Midbrain (tissue), 1 donor: ENCODE results near the gene CHN1.

ENCODE experiments used
- DNase-seq: peaks from one replicate; lab custom pipeline; 2025; lab: John Stamatoyannopoulos, UW

The CHN1 gene

GRCh38 chr2:174787487-174788205 lies 217.5 kb downstream of the CHN1 start:
- DNase-seq: no peak

- no peak for DNase-seq
These were observed 219.0 kb downstream of the CHN1 start for GRCh38 chr2:174786066-174786725.

- DNase-seq: no peak
These were observed 219.7 kb downstream of the CHN1 start for GRCh38 chr2:174785481-174785880.

GRCh38 chr2:174784909-174785308 lies 220.3 kb downstream of the CHN1 start:
- DNase-seq: no peak

- no peak for DNase-seq
These were observed 220.9 kb downstream of the CHN1 start for GRCh38 chr2:174784316-174784715.

- no peak for DNase-seq
These were observed 223.2 kb downstream of the CHN1 start for GRCh38 chr2:174781996-174782395.

GRCh38 chr2:174781298-174781697 lies 223.9 kb downstream of the CHN1 start:
- no peak for DNase-seq

- no peak for DNase-seq
These were observed 224.3 kb downstream of the CHN1 start for GRCh38 chr2:174780856-174781255.

- no peak for DNase-seq
These were observed 224.9 kb downstream of the CHN1 start for GRCh38 chr2:174780191-174780840.

GRCh38 chr2:174779361-174779928 lies 225.7 kb downstream of the CHN1 start:
- no peak for DNase-seq

GRCh38 chr2:174778085-174778981 lies 226.8 kb downstream of the CHN1 start:
- DNase-seq: no peak

- DNase-seq: no peak
These were observed 227.7 kb downstream of the CHN1 start for GRCh38 chr2:174777347-174778084.

GRCh38 chr2:174776675-174777074 lies 228.5 kb downstream of the CHN1 start:
- DNase-seq: no peak

GRCh38 chr2:174776223-174776622 lies 229.0 kb downstream of the CHN1 start:
- no peak for DNase-seq

- DNase-seq: no peak
These were observed 229.6 kb downstream of the CHN1 start for GRCh38 chr2:174775571-174775980.

- DNase-seq: no peak
These were observed 230.3 kb downstream of the CHN1 start for GRCh38 chr2:174774886-174775285.

- no peak for DNase-seq
These were observed 232.0 kb downstream of the CHN1 start for GRCh38 chr2:174773215-174773614.

GRCh38 chr2:174772472-174772801 lies 232.7 kb downstream of the CHN1 start:
- DNase-seq: no peak

GRCh38 chr2:174771631-174772471 lies 233.3 kb downstream of the CHN1 start:
- DNase-seq: peak; percentile 81

- no peak for DNase-seq
These were observed 234.0 kb downstream of the CHN1 start for GRCh38 chr2:174771136-174771535.
